H1 (cell line): ENCODE measurements around the gene COL1A1. TPM values are rescaled to one million over a fixed set of nuclear protein-coding genes. Genes with fewer than 3 reads are reported as not detected.

Experiments
- ASH2L ChIP-seq: fragments of 200-600, 300-600 bp; sonication (generic); IDR thresholded peaks from one replicate; pipeline ENCODE4 v1.7.1; 2017; ENCODE audit warnings: low read length
- BACH1 ChIP-seq: IDR thresholded peaks from 2 replicates; pipeline ENCODE4 v1.6.1; 2012; ENCODE audit warnings: low read length, improper control_type of control experiment
- CHD1 ChIP-seq: IDR thresholded peaks from 2 replicates; pipeline ENCODE4 v1.6.1; 2012; ENCODE audit warnings: low read depth, low read length, improper control_type of control experiment
- CHD2 ChIP-seq: IDR thresholded peaks from 2 replicates; pipeline ENCODE4 v1.6.1; 2012; ENCODE audit warnings: low read length, improper control_type of control experiment
- CREB1 ChIP-seq: IDR thresholded peaks from 2 replicates; pipeline ENCODE4 v1.6.1; 2012; ENCODE audit warnings: inconsistent platforms
- CTBP2 ChIP-seq: IDR thresholded peaks from 2 replicates; pipeline ENCODE4 v1.7.0; 2011; ENCODE audit warnings: borderline replicate concordance, mild to moderate bottlenecking, moderate library complexity, mixed read lengths, low read length; ENCODE audit not compliant: insufficient read depth, insufficient read length
- JUN ChIP-seq: IDR thresholded peaks from 2 replicates; pipeline ENCODE4 v1.6.1; 2011; ENCODE audit warnings: low read depth, mild to moderate bottlenecking, improper control_type of control experiment, low read length
- KDM1A ChIP-seq: fragments of 200-600, 300-600 bp; sonication (generic); IDR thresholded peaks from 2 replicates; pipeline ENCODE4 v1.7.1; 2016; ENCODE audit warnings: mild to moderate bottlenecking, low read length, borderline replicate concordance
- MAFK ChIP-seq: IDR thresholded peaks from 2 replicates; pipeline ENCODE4 v1.6.1; 2012; ENCODE audit warnings: low read depth, mild to moderate bottlenecking, improper control_type of control experiment, low read length
- NANOG ChIP-seq: IDR thresholded peaks from 2 replicates; pipeline ENCODE4 v1.6.1; 2011; ENCODE audit warnings: low read length, low read depth, mild to moderate bottlenecking, inconsistent platforms; ENCODE audit not compliant: insufficient read depth, poor library complexity, severe bottlenecking
- POU5F1 ChIP-seq: IDR thresholded peaks from 2 replicates; pipeline ENCODE4 v1.6.1; 2011; ENCODE audit warnings: low read depth, mild to moderate bottlenecking, low read length, moderate library complexity
- RBBP5 ChIP-seq: IDR thresholded peaks from 2 replicates; pipeline ENCODE4 v1.7.1; 2012; ENCODE audit warnings: low read depth, mild to moderate bottlenecking, inconsistent platforms, low read length, moderate library complexity, borderline replicate concordance
- SIN3A ChIP-seq, 2 experiments: IDR thresholded peaks in 1 of 2; conservative IDR thresholded peaks in 1 of 2; 2 replicates each; pipeline ENCODE4 v1.6.1; 2011 to 2012; ENCODE audit warnings: low read length in 2 of 2, improper control_type of control experiment in 1 of 2, low read depth in 1 of 2, mild to moderate bottlenecking in 1 of 2
- SP1 ChIP-seq: IDR thresholded peaks from 2 replicates; pipeline ENCODE4 v1.6.1; 2011; ENCODE audit warnings: low read depth, low read length
- SP2 ChIP-seq: IDR thresholded peaks from 2 replicates; pipeline ENCODE4 v1.6.1; 2012; ENCODE audit warnings: mild to moderate bottlenecking, low read length, inconsistent platforms
- TAF1 ChIP-seq: IDR thresholded peaks from 2 replicates; pipeline ENCODE4 v1.6.1; 2011; ENCODE audit warnings: mild to moderate bottlenecking, low read depth, low read length
- TAF7 ChIP-seq: optimal IDR thresholded peaks from 2 replicates; pipeline ENCODE3; 2011; ENCODE audit warnings: low read depth, mild to moderate bottlenecking, inconsistent platforms, low read length, moderate library complexity, borderline replicate concordance
- polyA plus RNA-seq, 7 experiments: library from polyadenylated mRNA; depleted of rRNA in 3 of 7; stranded (reverse) in 5 of 7; unstranded in 2 of 7; fragments of >200 nt in 5 of 7; fragments of 200-250 nt in 2 of 7; gene quantifications; 1 replicate in 5 of 7; 2 replicates in 1 of 7; 4 replicates in 1 of 7; pipeline versions ENCODE4 v1.2.1 to v1.2.3, GENCODE V29; 2011 to 2013; ENCODE audit warnings: missing spikeins in 2 of 7, mixed read lengths in 2 of 7
- total RNA-seq: library from RNA; stranded (reverse); fragmentation: NEBNext Ultra II Directional; extraction: Animal tissue kit (Norgen Biotek cat#: 25700); gene quantifications from 2 replicates; pipeline ENCODE4 v1.2.1, GENCODE V29; 2021
- TF ChIP-seq, protein P1 (sequence below), 3 experiments: IDR thresholded peaks; 1 replicate in 2 of 3; 2 replicates in 1 of 3; pipeline versions ENCODE4 v1.5.1 to v1.6.1; 2011; ENCODE audit warnings: low read length in 3 of 3, mild to moderate bottlenecking in 3 of 3, inconsistent platforms in 2 of 3, low read depth in 1 of 3, moderate library complexity in 1 of 3; ENCODE audit not compliant: insufficient read depth in 1 of 3; ENCODE audit errors: control extremely low read depth in 1 of 3
- TF ChIP-seq, protein P2 (sequence below): IDR thresholded peaks from 2 replicates; pipeline ENCODE4 v1.6.1; 2012; ENCODE audit warnings: inconsistent platforms
- TF ChIP-seq, protein P3 (sequence below): IDR thresholded peaks from 2 replicates; pipeline ENCODE4 v1.6.1; 2012; ENCODE audit warnings: inconsistent platforms

The COL1A1 gene
- total and polyA plus RNA-seq, 2 of the 8 experiments (the other 6 are each of a cell fraction or from before 2014, with no cell fraction given): 14.1 to 80.4 TPM

DNA sequence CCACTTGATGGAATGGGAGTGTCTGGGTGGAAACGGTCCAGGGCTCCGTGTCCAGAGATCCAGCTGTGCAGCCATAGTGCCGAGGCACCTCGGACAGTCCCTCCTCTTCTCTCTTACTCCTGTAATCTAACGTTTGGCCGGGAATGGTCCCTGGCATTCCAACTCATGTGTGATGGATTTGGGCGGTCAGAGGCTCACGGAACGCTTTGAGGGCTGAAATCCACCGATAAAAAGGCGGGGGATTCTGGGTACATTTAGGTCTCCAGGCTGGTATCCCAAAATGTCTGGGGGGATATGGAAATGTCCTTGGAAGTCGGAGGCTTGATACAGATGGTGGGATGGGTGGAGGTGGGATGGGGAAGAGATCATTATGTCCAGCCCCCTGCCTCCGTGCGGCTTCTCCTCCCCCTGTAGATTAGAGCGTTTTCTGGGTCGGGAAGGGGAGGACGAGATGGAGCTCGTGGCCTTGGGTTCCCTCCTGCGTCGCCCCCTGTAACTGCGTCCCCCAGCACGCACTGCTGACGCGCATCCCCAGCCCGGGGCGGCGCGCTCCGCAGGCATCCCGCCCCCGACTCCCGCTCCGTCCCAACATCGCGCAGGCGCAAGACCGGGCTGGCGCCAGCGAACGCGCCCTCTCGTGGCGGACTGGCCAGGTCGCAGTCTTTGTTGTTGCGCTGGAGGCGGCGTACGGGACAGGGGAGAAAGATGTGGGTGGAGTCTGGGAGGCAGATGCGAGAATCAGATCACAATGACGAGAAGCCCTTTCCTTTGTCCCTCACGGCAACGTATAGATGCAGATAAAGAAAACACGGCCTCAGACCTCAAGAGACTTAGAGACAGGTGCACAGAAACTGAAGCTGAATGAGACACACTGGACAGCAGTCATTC, 40.2 kb downstream of the COL1A1 start (continued):
- TF ChIP-seq CHD2 (no peak), CTBP2 (peak; percentile 26), KDM1A (no peak), ASH2L (peak; percentile 48), RBBP5 (peak; percentile 19; the same call in 1 of the 2 replicates), SP1 (no peak), SIN3A (conservative IDR thresholded peaks at IDR 0.05 in 1 of 2, IDR thresholded peaks at IDR 0.05 in 1 of 2; ENCODE audit: low read depth in 1 of 2, low read length in 2 of 2) (no peak), NANOG (no peak), POU5F1 (no peak), BACH1 (no peak), JUN (no peak), CHD1 (no peak), TAF1 (peak; percentile 53; the same call in 1 of the 2 replicates), TAF7 (no peak), CREB1 (peak; percentile 92), SP2 (no peak), MAFK (no peak)
- TF ChIP-seq, protein P1, sequence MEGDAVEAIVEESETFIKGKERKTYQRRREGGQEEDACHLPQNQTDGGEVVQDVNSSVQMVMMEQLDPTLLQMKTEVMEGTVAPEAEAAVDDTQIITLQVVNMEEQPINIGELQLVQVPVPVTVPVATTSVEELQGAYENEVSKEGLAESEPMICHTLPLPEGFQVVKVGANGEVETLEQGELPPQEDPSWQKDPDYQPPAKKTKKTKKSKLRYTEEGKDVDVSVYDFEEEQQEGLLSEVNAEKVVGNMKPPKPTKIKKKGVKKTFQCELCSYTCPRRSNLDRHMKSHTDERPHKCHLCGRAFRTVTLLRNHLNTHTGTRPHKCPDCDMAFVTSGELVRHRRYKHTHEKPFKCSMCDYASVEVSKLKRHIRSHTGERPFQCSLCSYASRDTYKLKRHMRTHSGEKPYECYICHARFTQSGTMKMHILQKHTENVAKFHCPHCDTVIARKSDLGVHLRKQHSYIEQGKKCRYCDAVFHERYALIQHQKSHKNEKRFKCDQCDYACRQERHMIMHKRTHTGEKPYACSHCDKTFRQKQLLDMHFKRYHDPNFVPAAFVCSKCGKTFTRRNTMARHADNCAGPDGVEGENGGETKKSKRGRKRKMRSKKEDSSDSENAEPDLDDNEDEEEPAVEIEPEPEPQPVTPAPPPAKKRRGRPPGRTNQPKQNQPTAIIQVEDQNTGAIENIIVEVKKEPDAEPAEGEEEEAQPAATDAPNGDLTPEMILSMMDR (IDR thresholded peaks at IDR 0.05; ENCODE audit: control extremely low read depth in 1 of 3, insufficient read depth in 1 of 3, low read depth in 1 of 3, low read length in 3 of 3): peak; percentile 89 to 99 (median 97)
- TF ChIP-seq, protein P2, sequence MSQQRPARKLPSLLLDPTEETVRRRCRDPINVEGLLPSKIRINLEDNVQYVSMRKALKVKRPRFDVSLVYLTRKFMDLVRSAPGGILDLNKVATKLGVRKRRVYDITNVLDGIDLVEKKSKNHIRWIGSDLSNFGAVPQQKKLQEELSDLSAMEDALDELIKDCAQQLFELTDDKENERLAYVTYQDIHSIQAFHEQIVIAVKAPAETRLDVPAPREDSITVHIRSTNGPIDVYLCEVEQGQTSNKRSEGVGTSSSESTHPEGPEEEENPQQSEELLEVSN: peak; percentile 91
- TF ChIP-seq, protein P3, sequence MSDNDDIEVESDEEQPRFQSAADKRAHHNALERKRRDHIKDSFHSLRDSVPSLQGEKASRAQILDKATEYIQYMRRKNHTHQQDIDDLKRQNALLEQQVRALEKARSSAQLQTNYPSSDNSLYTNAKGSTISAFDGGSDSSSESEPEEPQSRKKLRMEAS: peak; percentile 87
